ENCODE data around the gene ACACB.

The ACACB gene

DNA sequence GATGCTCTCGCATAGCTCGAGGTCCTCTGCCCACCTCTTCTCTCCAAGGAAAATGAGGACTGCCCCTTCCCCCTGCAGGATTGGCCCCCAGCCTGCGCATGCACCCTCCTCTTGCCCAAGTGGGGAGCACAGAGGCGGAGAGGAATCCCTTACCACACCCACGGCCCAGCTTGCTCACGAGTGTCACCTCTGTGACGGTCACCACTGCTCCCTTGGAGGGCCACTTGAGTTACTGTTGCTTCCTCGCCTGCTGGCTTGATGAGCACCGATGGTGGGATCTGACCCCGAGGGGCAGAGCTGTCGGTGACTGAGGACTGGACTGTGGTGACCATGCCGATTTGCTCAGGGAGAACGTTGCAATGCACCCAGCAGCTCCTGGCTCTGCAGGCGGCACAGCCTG is 151.0 kb downstream of the ACACB start:
- TF ChIP-seq, protein P1, sequence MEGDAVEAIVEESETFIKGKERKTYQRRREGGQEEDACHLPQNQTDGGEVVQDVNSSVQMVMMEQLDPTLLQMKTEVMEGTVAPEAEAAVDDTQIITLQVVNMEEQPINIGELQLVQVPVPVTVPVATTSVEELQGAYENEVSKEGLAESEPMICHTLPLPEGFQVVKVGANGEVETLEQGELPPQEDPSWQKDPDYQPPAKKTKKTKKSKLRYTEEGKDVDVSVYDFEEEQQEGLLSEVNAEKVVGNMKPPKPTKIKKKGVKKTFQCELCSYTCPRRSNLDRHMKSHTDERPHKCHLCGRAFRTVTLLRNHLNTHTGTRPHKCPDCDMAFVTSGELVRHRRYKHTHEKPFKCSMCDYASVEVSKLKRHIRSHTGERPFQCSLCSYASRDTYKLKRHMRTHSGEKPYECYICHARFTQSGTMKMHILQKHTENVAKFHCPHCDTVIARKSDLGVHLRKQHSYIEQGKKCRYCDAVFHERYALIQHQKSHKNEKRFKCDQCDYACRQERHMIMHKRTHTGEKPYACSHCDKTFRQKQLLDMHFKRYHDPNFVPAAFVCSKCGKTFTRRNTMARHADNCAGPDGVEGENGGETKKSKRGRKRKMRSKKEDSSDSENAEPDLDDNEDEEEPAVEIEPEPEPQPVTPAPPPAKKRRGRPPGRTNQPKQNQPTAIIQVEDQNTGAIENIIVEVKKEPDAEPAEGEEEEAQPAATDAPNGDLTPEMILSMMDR (IDR thresholded peaks at IDR 0.05), result no peak

DNA sequence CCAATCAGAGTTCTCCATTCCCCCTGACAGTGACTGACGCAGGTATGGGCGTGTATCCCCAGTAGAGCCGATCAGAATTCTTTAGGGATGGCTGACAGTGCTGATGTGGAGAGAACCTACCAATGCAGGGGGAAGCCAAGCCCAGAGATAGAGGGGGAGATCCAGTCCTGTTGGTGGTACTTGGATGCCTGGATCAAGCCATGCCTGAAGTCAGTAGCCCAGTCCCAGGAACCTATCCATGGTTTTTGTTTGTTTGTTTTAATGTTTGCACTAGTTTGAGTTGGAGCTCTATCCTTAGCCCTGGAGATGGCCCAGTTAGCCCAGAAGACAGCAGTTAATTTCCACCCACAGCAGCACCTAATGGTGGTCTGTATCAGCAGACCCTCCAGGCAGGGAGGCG is 152.5 kb downstream of the ACACB start:
- TF ChIP-seq, protein P1 (IDR thresholded peaks at IDR 0.05), result no peak

DNA sequence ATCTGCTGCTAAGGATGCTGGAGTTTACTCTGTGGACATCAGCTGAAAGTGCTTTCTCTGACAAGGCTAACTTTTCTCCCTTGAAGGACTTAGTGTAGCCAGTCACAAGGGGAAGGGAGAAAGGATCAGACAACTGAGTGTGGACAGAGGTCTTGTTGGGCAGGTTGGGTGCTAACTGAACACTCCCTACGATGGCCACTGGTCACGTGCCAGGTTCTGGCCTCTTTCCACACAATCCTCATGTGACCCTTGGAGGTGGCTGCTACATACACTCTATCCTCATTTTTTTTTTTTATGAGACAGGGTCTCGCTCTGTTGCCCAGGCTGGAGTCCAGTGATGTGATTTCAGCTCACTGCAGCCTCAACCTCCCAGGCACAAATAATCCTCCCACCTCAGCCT is 153.0 kb downstream of the ACACB start:
- TF ChIP-seq, protein P1 (IDR thresholded peaks at IDR 0.05), result no peak

DNA sequence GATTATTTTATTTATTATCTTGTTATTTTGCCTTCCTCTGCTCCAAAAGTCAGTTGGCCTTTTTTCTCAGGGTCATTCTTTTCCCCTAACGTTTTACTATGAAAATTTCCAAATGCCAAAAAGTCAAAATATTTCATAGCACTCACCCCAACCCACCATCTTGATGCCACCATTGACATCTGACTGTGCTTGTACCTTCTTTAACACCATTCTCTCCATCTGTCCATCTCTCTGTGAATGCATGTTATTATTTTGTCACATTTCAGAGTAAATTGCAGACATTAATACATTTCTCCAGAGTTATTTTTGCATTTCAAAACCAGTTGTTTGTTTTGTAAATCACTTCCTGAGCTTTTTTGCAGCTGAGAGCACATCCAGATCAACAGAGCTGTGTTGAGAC is 154.1 kb downstream of the ACACB start:
- TF ChIP-seq, protein P1 (IDR thresholded peaks at IDR 0.05), result no peak

DNA sequence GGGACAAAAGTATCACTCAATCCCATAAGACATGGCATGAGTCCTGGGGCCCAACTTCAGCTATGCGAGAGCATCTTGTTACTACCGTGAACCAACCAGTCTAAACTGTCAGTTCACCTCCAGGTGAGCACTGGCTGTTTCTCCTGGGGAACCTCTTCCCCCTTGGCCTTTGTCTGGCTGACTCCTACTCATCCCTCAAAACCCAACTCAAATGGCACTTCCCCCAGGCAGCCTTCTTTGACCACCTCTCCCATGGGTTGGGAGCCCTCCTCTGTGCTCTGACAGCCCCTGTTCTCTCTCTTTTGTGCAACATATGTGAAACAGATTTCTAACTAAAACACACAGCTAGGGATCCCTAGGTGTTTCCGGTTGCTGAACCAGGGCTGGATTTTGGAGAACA is 155.0 kb downstream of the ACACB start:
- TF ChIP-seq, protein P1 (IDR thresholded peaks at IDR 0.05), result no peak

DNA sequence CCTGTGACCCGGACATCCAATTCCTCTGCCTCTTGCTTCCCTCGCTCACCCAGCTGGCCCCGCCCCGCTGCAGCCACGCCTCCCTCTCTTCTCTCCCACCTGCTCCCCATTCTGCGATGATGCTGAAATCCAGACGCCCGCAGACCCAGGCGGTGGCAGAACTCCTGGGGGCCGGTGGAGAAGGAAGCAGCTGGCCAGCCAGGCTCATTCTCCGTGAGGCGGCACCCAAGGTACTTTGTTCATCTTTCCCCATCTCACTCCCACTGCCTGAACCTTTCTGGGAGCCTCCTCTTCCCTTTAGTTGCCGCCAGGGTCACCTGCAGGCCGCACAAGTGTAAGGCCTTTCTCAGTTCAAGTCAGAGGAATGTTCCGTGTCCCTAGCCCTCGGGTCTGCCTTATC is 157.0 kb downstream of the ACACB start:
- TF ChIP-seq, protein P1 (IDR thresholded peaks at IDR 0.05), result no peak

DNA sequence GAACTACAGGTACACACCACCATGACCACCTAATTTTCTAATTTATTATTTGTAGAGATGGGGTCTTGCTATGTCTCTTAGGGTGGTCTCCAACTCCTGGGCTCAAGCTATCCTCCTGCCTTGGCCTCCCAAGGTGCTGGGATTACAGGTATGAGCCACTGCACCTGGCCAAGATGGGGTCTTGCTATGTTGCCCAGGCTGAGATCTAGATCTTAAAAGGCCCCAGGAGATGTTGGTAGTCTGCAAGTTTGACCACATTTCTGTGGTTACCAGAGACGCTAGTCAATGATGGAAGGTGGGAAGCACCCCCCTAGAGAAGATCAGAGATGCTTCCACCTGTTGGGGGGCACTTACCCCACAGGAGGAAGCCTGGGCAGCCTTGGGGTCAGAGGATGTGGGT is 158.0 kb downstream of the ACACB start:
- TF ChIP-seq, protein P1 (IDR thresholded peaks at IDR 0.05), result no peak

DNA sequence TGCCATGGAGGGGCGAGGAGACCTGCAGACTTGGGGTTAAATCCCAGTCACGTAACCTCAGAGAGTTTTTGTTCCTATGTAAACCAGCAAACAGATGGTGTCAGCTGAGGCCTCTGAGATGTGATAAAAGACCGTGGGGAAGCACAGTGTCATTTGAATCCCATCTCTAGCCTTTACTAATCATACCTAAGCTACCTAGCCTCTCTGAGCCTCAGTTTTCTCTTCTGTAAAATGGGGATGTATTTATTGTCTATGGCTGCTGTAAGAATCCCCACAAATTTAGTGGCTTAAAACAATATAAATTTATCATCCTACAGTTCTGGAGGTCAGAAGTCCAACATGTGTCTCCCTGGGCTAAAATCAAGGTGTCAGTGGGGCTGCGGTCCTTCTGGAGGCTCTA is 158.8 kb downstream of the ACACB start:
- TF ChIP-seq, protein P1 (IDR thresholded peaks at IDR 0.05), result no peak
